ENCODE data around the gene AP2M1. TPM values are rescaled to one million over a fixed set of nuclear protein-coding genes. Genes with fewer than 3 reads are reported as not detected.

AP2M1 gene
- total RNA-seq, 2 experiments from 2014 or later, result 147 to 158 TPM

DNA sequence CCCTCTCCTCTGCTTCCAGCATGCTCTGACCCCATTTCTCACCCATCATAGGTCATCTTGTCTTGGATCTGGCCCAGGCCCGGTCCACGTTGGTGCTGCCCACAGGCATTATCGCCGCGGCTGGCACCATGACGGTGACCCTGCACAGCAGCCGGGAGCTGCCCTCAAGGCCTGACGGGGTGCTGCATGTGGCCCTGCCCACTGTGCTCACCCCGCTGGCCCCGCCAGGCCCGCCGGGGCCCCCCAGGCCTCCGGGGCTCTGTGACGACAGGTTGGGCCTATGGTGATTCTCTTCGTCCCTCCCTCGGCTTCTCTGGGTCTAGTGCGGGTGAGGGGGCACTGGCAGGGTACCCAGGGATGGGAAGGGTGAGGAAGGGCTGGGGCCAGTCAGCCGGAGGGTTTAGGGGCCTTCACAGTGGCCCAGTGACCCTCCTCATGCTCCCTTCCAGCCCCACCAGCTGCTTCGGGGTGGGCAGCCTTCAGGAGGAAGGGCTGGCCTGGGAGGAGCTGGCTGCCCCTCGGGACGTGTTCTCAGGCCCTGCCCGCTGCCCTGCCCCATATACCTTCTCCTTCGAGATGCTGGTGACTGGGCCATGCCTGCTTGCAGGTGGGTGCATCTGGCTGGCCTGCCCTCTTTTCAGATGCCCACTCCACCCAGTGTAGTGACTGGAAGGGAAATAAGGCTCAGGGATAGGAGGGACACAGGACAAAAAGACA is 58.6 kb downstream of the AP2M1 start:
- no peaks in the 10 kb centered on the region for H3K79me2 ChIP-seq (ENCODE audit: insufficient read depth, low read depth, low read length)
- H3K4me1 ChIP-seq (ENCODE audit: insufficient read depth, low read length, poor library complexity, severe bottlenecking), result peaks cover 14% of the 10 kb centered on the region
- BruUV-seq (replicated peaks), result no TSS peak
- H4K20me1 ChIP-seq (ENCODE audit: insufficient read depth, low read length), result no peaks in the 10 kb centered on the region
- intact Hi-C loops (cut with micrococcal nuclease; ENCODE audit: unreplicated experiment), result no loop called here
- no peak overlapping the region for H2AFZ ChIP-seq (ENCODE audit: low read length)
- no peak overlapping the region for H3K4me2 ChIP-seq (ENCODE audit: low read length)
- TF ChIP-seq EZH2phosphoT487 (IDR thresholded peaks at IDR 0.05; ENCODE audit: borderline replicate concordance, low read depth, low read length), result no peak
- TF ChIP-seq, protein P1, sequence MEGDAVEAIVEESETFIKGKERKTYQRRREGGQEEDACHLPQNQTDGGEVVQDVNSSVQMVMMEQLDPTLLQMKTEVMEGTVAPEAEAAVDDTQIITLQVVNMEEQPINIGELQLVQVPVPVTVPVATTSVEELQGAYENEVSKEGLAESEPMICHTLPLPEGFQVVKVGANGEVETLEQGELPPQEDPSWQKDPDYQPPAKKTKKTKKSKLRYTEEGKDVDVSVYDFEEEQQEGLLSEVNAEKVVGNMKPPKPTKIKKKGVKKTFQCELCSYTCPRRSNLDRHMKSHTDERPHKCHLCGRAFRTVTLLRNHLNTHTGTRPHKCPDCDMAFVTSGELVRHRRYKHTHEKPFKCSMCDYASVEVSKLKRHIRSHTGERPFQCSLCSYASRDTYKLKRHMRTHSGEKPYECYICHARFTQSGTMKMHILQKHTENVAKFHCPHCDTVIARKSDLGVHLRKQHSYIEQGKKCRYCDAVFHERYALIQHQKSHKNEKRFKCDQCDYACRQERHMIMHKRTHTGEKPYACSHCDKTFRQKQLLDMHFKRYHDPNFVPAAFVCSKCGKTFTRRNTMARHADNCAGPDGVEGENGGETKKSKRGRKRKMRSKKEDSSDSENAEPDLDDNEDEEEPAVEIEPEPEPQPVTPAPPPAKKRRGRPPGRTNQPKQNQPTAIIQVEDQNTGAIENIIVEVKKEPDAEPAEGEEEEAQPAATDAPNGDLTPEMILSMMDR (conservative IDR thresholded peaks at IDR 0.05; ENCODE audit: low read length), result no peak
- DNase-seq (ENCODE audit: low spot score), result no peak
- H3K9me3 ChIP-seq (ENCODE audit: low read length), result no peaks in the 10 kb centered on the region
- no peaks in the 10 kb centered on the region for H3K9me2 ChIP-seq (ENCODE audit: insufficient read depth, low read length)
- ChIA-PET POLR2A (no interaction called here), CTCF (ENCODE audit: unreplicated experiment) (no interaction called here)
- no peaks in the 10 kb centered on the region for H3K36me3 ChIP-seq (ENCODE audit: insufficient read depth, low read length)
- no peak overlapping the region for H3K4me3 ChIP-seq (ENCODE audit: low read depth, low read length, poor library complexity, severe bottlenecking)
- no peak overlapping the region for H3K27ac ChIP-seq (ENCODE audit: low read depth, low read length, poor library complexity, severe bottlenecking)

Other genes starting within 250 kb of the AP2M1 start
- gene ABCC5, start 157.0 kb upstream of the AP2M1 start, total RNA-seq (2014; rRNA removed; shearing (Covaris generic)), result 18.1 and 28.5 TPM in 2 replicates
- 24.8 and 27.2 TPM in 2 replicates for gene ABCC5, start 157.0 kb upstream of the AP2M1 start, total RNA-seq (2022)
- not detected in 2 replicates for gene HTR3D, start 143.1 kb upstream of the AP2M1 start, total RNA-seq (2014; rRNA removed; shearing (Covaris generic))
- gene HTR3D, start 143.1 kb upstream of the AP2M1 start, total RNA-seq (2022), result not detected in 2 replicates
- not detected in 2 replicates for gene HTR3C, start 121.8 kb upstream of the AP2M1 start, total RNA-seq (2014; rRNA removed; shearing (Covaris generic))
- not detected in 2 replicates for gene HTR3C, start 121.8 kb upstream of the AP2M1 start, total RNA-seq (2022)
- gene HTR3E, start 77.8 kb upstream of the AP2M1 start, total RNA-seq (2014; rRNA removed; shearing (Covaris generic)), result not detected in 2 replicates
- not detected in 2 replicates for gene HTR3E, start 77.8 kb upstream of the AP2M1 start, total RNA-seq (2022)
- 41.1 and 66.1 TPM in 2 replicates for gene EIF2B5, start 39.5 kb upstream of the AP2M1 start, total RNA-seq (2014; rRNA removed; shearing (Covaris generic))
- gene EIF2B5, start 39.5 kb upstream of the AP2M1 start, total RNA-seq (2022), result 56.7 and 57.4 TPM in 2 replicates
- gene DVL3, start 19.5 kb upstream of the AP2M1 start, total RNA-seq (2014; rRNA removed; shearing (Covaris generic)), result 38.5 and 41.3 TPM in 2 replicates
- gene DVL3, start 19.5 kb upstream of the AP2M1 start, total RNA-seq (2022), result 65.6 and 70.4 TPM in 2 replicates
- 38.9 and 51.6 TPM in 2 replicates for gene ABCF3, start 11.3 kb downstream of the AP2M1 start, total RNA-seq (2014; rRNA removed; shearing (Covaris generic))
- gene ABCF3, start 11.3 kb downstream of the AP2M1 start, total RNA-seq (2022), result 59.0 and 67.1 TPM in 2 replicates
- not detected in 2 replicates for gene VWA5B2, start 54.7 kb downstream of the AP2M1 start, total RNA-seq (2014; rRNA removed; shearing (Covaris generic))
- gene VWA5B2, start 54.7 kb downstream of the AP2M1 start, total RNA-seq (2022), result not detected in 2 replicates
- gene ALG3, start 74.1 kb downstream of the AP2M1 start, total RNA-seq (2014; rRNA removed; shearing (Covaris generic)), result 35.3 and 45.3 TPM in 2 replicates
- gene ALG3, start 74.1 kb downstream of the AP2M1 start, total RNA-seq (2022), result 60.2 and 61.0 TPM in 2 replicates
- gene EEF1AKMT4, start 74.8 kb downstream of the AP2M1 start, total RNA-seq (2014; rRNA removed; shearing (Covaris generic)), result 18.8 and 20.1 TPM in 2 replicates
- 13.2 and 18.8 TPM in 2 replicates for gene EEF1AKMT4, start 74.8 kb downstream of the AP2M1 start, total RNA-seq (2022)
- gene CAMK2N2, start 86.7 kb downstream of the AP2M1 start, total RNA-seq (2014; rRNA removed; shearing (Covaris generic)), result not detected in 2 replicates
- 0.28 TPM in 1 of 2 replicates, not detected in the other for gene CAMK2N2, start 86.7 kb downstream of the AP2M1 start, total RNA-seq (2022)
- not detected in 2 replicates for gene ECE2, start 101.2 kb downstream of the AP2M1 start, total RNA-seq (2014; rRNA removed; shearing (Covaris generic))
- not detected in 2 replicates for gene ECE2, start 101.2 kb downstream of the AP2M1 start, total RNA-seq (2022)
- gene PSMD2, start 124.4 kb downstream of the AP2M1 start, total RNA-seq (2014; rRNA removed; shearing (Covaris generic)), result 158 and 205 TPM in 2 replicates
- gene PSMD2, start 124.4 kb downstream of the AP2M1 start, total RNA-seq (2022), result 182 and 219 TPM in 2 replicates
- 245 and 293 TPM in 2 replicates for gene EIF4G1, start 139.8 kb downstream of the AP2M1 start, total RNA-seq (2014; rRNA removed; shearing (Covaris generic))
- gene EIF4G1, start 139.8 kb downstream of the AP2M1 start, total RNA-seq (2022), result 350 and 412 TPM in 2 replicates
- gene FAM131A, start 162.7 kb downstream of the AP2M1 start, total RNA-seq (2014; rRNA removed; shearing (Covaris generic)), result 3.8 and 5.2 TPM in 2 replicates
- gene FAM131A, start 162.7 kb downstream of the AP2M1 start, total RNA-seq (2022), result 3.7 and 4.2 TPM in 2 replicates
- 4.2 and 8.5 TPM in 2 replicates for gene CLCN2, start 186.8 kb downstream of the AP2M1 start, total RNA-seq (2014; rRNA removed; shearing (Covaris generic))
- 14.2 and 15.0 TPM in 2 replicates for gene CLCN2, start 186.8 kb downstream of the AP2M1 start, total RNA-seq (2022)
- 62.5 and 85.8 TPM in 2 replicates for gene POLR2H, start 186.9 kb downstream of the AP2M1 start, total RNA-seq (2014; rRNA removed; shearing (Covaris generic))
- 73.0 and 80.1 TPM in 2 replicates for gene POLR2H, start 186.9 kb downstream of the AP2M1 start, total RNA-seq (2022)
- gene THPO, start 203.4 kb downstream of the AP2M1 start, total RNA-seq (2014; rRNA removed; shearing (Covaris generic)), result not detected in 2 replicates
- not detected in 2 replicates for gene THPO, start 203.4 kb downstream of the AP2M1 start, total RNA-seq (2022)
- gene CHRD, start 205.2 kb downstream of the AP2M1 start, total RNA-seq (2014; rRNA removed; shearing (Covaris generic)), result 0.16 TPM in 1 of 2 replicates, not detected in the other
- gene CHRD, start 205.2 kb downstream of the AP2M1 start, total RNA-seq (2022), result 0.07 TPM in 1 of 2 replicates, not detected in the other